ENCODE results near the gene STOX1.
"Not testable (repeated sequence)": the region's sequence is repeated elsewhere in the genome, so short reads cannot be mapped to it uniquely, and the experiment has no call there.

The STOX1 gene

DNA sequence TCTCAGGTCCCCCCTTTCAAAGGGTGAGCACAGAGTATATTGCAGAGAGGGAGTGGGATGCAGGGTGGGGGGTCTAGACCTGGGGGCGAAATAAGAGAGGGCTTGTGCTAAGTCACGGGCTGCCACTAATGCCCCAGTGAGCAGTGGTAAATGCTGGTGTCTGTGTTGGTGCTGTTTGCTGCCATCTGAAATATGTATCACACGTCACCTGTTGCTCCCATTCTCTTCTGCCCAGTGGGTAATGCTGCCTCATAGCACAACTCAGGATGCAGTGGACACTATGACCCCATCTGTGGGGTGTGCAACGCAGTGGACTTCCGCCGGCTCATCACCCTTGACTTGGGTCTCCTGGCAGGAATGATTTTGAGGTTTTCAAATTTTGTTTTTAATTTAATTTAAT, 2.6 kb downstream of the STOX1 start:
- no peak for DNase-seq (ENCODE audit: low read depth)

DNA sequence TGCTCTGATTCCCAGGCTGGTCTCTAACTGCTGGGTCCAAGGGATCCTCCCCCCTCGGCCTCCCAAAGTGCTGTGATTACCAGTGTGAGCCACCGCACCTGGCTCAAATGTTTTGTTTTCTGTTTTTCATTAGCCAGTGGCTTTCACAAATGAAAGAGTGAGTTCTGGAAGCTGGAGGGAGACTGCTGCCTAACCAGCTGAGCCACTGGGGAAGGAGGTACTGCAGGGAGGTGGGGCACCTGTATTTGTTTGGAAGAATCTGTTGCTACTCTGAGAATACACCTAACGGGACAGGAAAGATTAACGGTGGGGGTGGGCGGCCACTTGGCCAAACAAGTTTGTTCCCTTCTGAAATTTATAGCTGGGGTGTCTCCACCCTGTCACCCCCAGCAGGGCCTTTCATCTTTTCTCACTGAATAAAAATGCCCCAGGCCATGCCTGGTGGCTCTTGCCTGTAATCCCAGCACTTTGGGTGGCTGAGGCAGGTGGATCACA, 4.7 kb downstream of the STOX1 start:
- DNase-seq (ENCODE audit: low read depth), result no peak

GRCh38 chr10:68832601-68833000, 5.3 kb downstream of the STOX1 start:
- DNase-seq (ENCODE audit: low read depth), result no peak

GRCh38 chr10:68837626-68838322, 10.4 kb downstream of the STOX1 start:
- no peak for DNase-seq (ENCODE audit: low read depth)

DNA sequence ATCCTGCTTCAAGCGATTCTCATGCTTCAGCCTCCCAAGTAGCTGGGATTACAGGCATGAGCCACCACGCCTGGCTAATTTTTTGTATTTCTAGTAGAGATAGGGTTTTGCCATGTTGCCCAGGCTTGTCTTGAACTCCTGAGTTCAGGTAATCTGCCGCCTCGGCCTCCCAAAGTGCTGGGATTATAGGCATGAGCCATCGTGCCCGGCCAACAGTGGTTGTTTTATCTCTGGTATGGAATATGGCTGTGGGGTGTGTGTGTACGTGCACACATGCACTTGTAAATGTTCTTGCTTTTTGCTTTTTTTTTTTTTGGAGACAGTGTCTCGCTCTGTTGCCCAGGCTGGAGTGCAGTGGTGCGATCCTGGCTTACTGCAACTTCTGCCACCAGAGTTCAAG, 13.3 kb downstream of the STOX1 start:
- not testable (repeated sequence) for DNase-seq (ENCODE audit: low read depth)

GRCh38 chr10:68848281-68848680, 20.9 kb downstream of the STOX1 start:
- no peak for DNase-seq (ENCODE audit: low read depth)

- DNase-seq (ENCODE audit: low read depth), result no peak
Observed at GRCh38 chr10:68848806-68849205, 21.5 kb downstream of the STOX1 start.

DNA sequence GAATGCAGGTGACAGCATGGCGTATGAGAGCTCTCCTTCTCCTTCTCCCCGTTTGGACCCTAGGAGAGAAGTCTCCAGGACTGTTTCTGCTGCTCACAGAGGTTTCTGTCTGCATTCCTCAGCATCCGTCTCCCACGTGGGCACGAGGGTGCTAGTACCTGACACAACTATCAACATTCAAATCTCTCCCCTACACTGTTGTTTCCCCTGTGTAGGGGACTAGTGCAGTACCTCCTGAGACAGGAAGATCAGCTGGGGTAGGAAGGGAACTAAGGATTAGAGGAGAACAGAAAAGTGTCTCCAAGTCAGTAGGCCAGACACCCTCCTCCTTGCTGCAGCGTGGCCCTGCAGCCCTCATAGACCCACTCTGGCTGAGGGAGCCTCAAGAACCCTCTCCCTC, 29.0 kb downstream of the STOX1 start:
- no peak for DNase-seq (ENCODE audit: low read depth)

DNA sequence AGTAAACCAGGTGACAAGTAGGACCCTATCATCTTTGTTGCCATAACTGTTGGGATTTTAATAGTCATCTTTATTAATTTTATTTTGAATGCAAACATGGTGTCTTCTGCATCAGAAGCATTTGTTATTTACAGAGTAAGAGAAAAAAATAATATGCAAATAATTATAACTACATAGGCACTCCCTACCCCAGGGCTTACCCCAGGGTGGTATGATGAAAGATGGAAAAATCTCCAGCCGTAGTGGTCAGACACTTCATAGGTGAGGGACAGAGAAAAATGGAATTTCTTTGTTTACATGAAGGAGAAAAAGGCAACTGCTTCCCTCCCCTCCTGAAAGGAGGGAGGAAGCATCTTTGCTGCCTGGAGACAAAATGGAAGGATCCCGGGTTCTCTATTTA, 29.7 kb downstream of the STOX1 start:
- DNase-seq (ENCODE audit: low read depth), result no peak

DNA sequence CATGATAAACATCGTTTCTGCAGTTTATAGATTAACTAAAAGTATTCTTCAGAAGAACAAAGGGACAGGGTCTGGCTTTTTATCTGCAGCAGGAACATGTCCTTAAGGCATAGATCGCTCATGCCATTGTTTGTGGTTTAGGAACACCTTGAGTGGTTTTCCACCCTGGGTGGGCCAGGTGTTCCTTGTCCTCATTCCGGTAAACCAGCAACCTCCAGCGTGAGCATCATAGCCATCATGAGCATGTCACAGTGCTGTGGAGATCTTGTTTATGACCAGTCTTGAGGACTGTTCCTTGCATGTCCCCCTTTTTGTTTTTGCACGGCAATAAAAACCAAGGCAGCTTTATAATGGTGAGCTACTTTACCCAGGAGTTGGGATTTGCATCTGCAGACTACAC, 33.9 kb downstream of the STOX1 start:
- DNase-seq (ENCODE audit: low read depth), result no peak

- no peak for DNase-seq (ENCODE audit: low read depth)
Observed at GRCh38 chr10:68864611-68865010, 37.3 kb downstream of the STOX1 start.

- not testable (repeated sequence) for DNase-seq (ENCODE audit: low read depth)
Observed at GRCh38 chr10:68868173-68868572, 40.8 kb downstream of the STOX1 start.

DNA sequence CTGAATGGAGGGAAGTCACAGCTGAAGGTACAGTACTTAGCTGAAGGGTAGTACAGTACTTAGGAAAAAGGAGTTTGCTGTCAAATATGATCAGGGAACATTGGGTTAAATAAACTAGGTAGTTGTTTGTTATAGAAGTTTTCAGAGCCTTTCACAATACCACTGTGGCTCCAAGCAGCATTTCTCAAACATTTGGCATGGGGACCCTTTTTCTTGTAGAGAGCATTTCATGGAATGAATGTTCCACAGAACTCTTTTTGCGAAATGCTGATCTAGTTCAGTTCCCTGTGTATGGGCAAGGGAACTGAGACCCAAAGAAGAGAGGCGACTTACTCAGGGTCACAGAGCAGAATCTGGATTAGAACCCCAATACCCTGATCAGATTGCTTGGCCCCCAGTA, 42.3 kb downstream of the STOX1 start:
- DNase-seq (ENCODE audit: low read depth), result no peak

DNA sequence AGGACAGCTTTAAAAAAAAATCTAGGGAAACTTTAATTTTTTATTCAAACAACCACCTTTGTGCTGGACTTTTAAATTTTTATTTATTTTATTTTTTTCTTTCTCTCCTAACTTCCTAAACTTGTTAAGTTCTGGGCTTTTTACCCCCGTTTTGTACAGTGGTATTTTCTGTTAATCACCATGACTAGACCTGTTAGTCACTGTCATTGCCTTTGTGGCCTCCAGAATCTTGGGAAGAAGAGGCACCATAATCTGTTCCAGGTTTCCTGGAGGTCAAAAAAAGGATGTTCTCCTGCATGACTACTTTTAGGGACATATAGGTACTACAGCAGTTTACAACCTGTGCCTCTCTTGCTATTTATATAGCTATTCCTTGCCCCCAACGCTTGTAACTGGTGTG, 42.7 kb downstream of the STOX1 start:
- DNase-seq (ENCODE audit: low read depth), result no peak

- no peak for DNase-seq (ENCODE audit: low read depth)
Observed at GRCh38 chr10:68870545-68871104, 43.3 kb downstream of the STOX1 start.

DNA sequence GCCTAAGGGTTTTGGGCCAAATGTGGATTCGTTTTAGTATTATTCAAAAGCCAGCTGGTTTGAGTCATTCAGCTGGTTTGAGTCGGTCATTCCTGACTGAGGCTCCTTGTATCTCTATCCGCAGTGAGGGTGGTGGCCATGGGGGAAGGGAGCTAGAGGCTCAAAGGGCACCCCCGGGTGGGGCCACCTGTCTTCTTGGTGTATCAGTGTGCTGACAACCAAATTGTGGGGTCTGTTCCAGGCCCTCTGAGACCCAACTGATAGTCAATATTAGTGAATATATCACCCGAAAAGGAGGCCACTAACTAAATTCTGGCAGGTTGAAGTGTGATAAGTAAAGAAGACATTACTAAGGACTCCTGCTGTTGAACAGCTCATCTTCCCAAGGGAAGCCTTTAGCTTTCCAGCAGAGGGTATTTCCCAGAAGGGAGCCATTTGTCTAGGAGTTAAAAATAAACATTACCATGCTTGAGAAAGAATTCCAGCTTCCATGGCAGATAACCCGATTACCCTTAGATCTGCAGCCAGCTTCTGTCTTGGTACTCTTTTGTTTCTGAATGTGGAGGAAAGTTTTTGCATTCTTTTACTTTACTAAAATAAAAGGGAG, 43.9 kb downstream of the STOX1 start:
- peak; percentile 11 for DNase-seq (ENCODE audit: low read depth)

GRCh38 chr10:68871731-68872342, 44.5 kb downstream of the STOX1 start:
- peak; percentile 9 for DNase-seq (ENCODE audit: low read depth)

GRCh38 chr10:68876246-68877138, 49.2 kb downstream of the STOX1 start:
- DNase-seq (ENCODE audit: low read depth), result no peak

GRCh38 chr10:68877482-68878110, 50.3 kb downstream of the STOX1 start:
- DNase-seq (ENCODE audit: low read depth), result no peak

GRCh38 chr10:68878496-68878895, 51.2 kb downstream of the STOX1 start:
- DNase-seq (ENCODE audit: low read depth), result no peak

- no peak for DNase-seq (ENCODE audit: low read depth)
Observed at GRCh38 chr10:68879628-68880027, 52.3 kb downstream of the STOX1 start.

- no peak for DNase-seq (ENCODE audit: low read depth)
Observed at GRCh38 chr10:68880181-68880580, 52.9 kb downstream of the STOX1 start.
